SK-N-SH (cell line): ENCODE measurements around the gene TRIM7. TPM values are rescaled to one million over a fixed set of nuclear protein-coding genes. Genes with fewer than 3 reads are reported as not detected.

Experiments used
- CTCF ChIP-seq: fragments of 200-600 bp; sonication (generic); IDR thresholded peaks from 2 replicates; pipeline ENCODE4 v1.6.1; 2017; ENCODE audit warnings: antibody characterized with exemption, mild to moderate bottlenecking, moderate library complexity
- EZH2phosphoT487 ChIP-seq: fragments of 200-600 bp; sonication (generic); IDR thresholded peaks from 2 replicates; pipeline ENCODE4 v1.6.1; 2017; ENCODE audit warnings: low read depth, mixed run types, mild to moderate bottlenecking, antibody characterized with exemption, moderate library complexity, borderline replicate concordance
- FOSL2 ChIP-seq: IDR thresholded peaks from 2 replicates; pipeline ENCODE4 v1.4.0; 2012; ENCODE audit warnings: low read depth, mild to moderate bottlenecking, moderate library complexity, borderline replicate concordance
- FOXM1 ChIP-seq: IDR thresholded peaks from 2 replicates; pipeline ENCODE4 v1.4.0; 2012; ENCODE audit warnings: low read depth, mild to moderate bottlenecking
- GATA2 ChIP-seq: sonication (generic); formaldehyde crosslinking; IDR thresholded peaks from 2 replicates; pipeline ENCODE4 v1.5.0; 2020; ENCODE audit warnings: mild to moderate bottlenecking, missing genetic modification reagents
- MAX ChIP-seq: IDR thresholded peaks from 2 replicates; pipeline ENCODE4 v1.4.0; 2012; ENCODE audit warnings: low read depth
- MEF2A ChIP-seq: IDR thresholded peaks from 2 replicates; pipeline ENCODE4 v1.4.0; 2012; ENCODE audit warnings: low read depth, borderline replicate concordance
- MXI1 ChIP-seq: IDR thresholded peaks from 2 replicates; pipeline ENCODE4 v1.6.1; 2012; ENCODE audit warnings: mild to moderate bottlenecking, low read depth, low read length, improper control_type of control experiment
- NRF1 ChIP-seq: IDR thresholded peaks from 2 replicates; pipeline ENCODE4 v1.6.1; 2012; ENCODE audit warnings: low read depth, mild to moderate bottlenecking, low read length
- POLR2AphosphoS5 ChIP-seq: IDR thresholded peaks from 2 replicates; pipeline ENCODE4 v1.6.1; 2012; ENCODE audit warnings: low read depth, low read length
- RCOR1 ChIP-seq: fragments of 150-350 bp; IDR thresholded peaks from 2 replicates; pipeline ENCODE4 v1.6.1; 2017; ENCODE audit warnings: antibody characterized with exemption, low read length
- RXRA ChIP-seq: IDR thresholded peaks from 2 replicates; pipeline ENCODE4 v1.4.0; 2012; ENCODE audit warnings: low read depth, mild to moderate bottlenecking, borderline replicate concordance
- TEAD4 ChIP-seq: IDR thresholded peaks from 2 replicates; pipeline ENCODE4 v1.4.0; 2012; ENCODE audit warnings: mild to moderate bottlenecking, borderline replicate concordance; ENCODE audit not compliant: insufficient read depth
- USF1 ChIP-seq: IDR thresholded peaks from 2 replicates; pipeline ENCODE4 v1.4.0; 2012; ENCODE audit warnings: low read depth, borderline replicate concordance
- ZBTB33 ChIP-seq: IDR thresholded peaks from 2 replicates; pipeline ENCODE4 v1.4.0; 2012; ENCODE audit warnings: low read depth, borderline replicate concordance
- polyA plus RNA-seq, 3 experiments: library from polyadenylated mRNA; depleted of rRNA; stranded (reverse); fragments of >200 nt; gene quantifications; 2 replicates each; pipeline ENCODE4 v1.2.3, GENCODE V29; 2012
- TF ChIP-seq, protein P1 (sequence below): IDR thresholded peaks from 2 replicates; pipeline ENCODE4 v1.6.1; 2012; ENCODE audit warnings: mild to moderate bottlenecking, low read depth, low read length, moderate library complexity
- TF ChIP-seq, protein P2 (sequence below): fragments of 150-350 bp; IDR thresholded peaks from 2 replicates; pipeline ENCODE4 v1.6.1; 2016; ENCODE audit warnings: mild to moderate bottlenecking, low read depth, low read length

TRIM7 gene
- polyA plus RNA-seq, 1 of the 3 experiments (the other 2 are of a cell fraction) = 3.5 TPM

DNA sequence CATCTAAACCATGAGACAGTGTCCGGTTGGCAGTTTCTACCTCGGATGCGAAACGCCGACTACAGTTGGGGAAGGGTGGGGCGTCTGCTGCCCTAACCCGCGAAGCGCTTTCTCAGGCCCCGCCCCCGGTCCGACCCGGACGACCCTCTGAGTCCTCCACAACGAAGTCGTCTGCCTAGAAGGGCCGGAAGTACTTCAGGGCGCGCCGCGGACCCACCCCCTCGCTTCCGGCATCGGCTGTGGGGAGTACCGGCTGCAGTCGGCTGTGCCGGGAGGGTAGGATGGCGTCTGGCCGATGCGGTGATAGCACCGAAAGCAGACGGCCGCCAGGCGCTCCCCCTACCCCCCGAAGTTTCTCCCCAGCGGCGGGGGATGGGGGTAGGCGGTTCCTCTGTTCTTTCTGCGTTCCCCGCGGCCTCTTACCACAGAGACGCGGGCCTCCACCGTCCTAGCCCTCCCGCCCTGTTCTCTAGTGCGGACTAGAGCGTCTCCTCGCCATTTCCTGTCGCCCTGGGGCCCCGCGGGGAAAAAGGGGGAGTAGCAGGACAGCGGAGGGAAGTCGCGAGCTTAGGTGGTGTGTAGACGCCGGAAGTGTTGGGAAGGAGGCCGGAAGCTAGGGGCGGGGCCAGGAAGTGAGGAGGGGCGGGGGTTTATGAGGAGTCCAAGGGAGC lies 18.2 kb upstream of the TRIM7 start, which contains the start of gene TRIM41 (continued):
- TF ChIP-seq USF1 (0 out of 2 replicates have a peak, but pooled peaks have one; percentile 25), POLR2AphosphoS5 (peak; percentile 83), EZH2phosphoT487 (no peak), RXRA (no peak), CTCF (peak; percentile 19; the same call in 1 of the 2 replicates), ZBTB33 (peak; percentile 85), RCOR1 (no peak; the same call in 1 of the 2 replicates), MAX (peak; percentile 86), NRF1 (no peak), MEF2A (no peak; the same call in 1 of the 2 replicates), MXI1 (no peak; the same call in 1 of the 2 replicates), FOXM1 (0 out of 2 replicates have a peak, but pooled peaks have one; percentile 19), FOSL2 (0 out of 2 replicates have a peak, but pooled peaks have one; percentile 8), GATA2 (CRISPR knock-in tag) (no peak), TEAD4 (0 out of 2 replicates have a peak, but pooled peaks have one; percentile 39)
- TF ChIP-seq, protein P1, sequence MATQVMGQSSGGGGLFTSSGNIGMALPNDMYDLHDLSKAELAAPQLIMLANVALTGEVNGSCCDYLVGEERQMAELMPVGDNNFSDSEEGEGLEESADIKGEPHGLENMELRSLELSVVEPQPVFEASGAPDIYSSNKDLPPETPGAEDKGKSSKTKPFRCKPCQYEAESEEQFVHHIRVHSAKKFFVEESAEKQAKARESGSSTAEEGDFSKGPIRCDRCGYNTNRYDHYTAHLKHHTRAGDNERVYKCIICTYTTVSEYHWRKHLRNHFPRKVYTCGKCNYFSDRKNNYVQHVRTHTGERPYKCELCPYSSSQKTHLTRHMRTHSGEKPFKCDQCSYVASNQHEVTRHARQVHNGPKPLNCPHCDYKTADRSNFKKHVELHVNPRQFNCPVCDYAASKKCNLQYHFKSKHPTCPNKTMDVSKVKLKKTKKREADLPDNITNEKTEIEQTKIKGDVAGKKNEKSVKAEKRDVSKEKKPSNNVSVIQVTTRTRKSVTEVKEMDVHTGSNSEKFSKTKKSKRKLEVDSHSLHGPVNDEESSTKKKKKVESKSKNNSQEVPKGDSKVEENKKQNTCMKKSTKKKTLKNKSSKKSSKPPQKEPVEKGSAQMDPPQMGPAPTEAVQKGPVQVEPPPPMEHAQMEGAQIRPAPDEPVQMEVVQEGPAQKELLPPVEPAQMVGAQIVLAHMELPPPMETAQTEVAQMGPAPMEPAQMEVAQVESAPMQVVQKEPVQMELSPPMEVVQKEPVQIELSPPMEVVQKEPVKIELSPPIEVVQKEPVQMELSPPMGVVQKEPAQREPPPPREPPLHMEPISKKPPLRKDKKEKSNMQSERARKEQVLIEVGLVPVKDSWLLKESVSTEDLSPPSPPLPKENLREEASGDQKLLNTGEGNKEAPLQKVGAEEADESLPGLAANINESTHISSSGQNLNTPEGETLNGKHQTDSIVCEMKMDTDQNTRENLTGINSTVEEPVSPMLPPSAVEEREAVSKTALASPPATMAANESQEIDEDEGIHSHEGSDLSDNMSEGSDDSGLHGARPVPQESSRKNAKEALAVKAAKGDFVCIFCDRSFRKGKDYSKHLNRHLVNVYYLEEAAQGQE = peak; percentile 52; the same call in 1 of the 2 replicates
- TF ChIP-seq, protein P2, sequence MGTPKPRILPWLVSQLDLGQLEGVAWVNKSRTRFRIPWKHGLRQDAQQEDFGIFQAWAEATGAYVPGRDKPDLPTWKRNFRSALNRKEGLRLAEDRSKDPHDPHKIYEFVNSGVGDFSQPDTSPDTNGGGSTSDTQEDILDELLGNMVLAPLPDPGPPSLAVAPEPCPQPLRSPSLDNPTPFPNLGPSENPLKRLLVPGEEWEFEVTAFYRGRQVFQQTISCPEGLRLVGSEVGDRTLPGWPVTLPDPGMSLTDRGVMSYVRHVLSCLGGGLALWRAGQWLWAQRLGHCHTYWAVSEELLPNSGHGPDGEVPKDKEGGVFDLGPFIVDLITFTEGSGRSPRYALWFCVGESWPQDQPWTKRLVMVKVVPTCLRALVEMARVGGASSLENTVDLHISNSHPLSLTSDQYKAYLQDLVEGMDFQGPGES = no peak
